GM21423 (cell line): ENCODE measurements around the gene KCTD1.
"Not testable (repeated sequence)": the region's sequence is repeated elsewhere in the genome, so short reads cannot be mapped to it uniquely, and the experiment has no call there.

Experiments used
- ATAC-seq: cut with Tn5 transposase; IDR thresholded peaks from one replicate; pipeline ENCODE4 v1.9.1; 2021; ENCODE audit warnings: mild to moderate bottlenecking, moderate library complexity; ENCODE audit not compliant: unreplicated experiment

Gene KCTD1

GRCh38 chr18:26459884-26460283, 88.5 kb downstream of the KCTD1 start:
- no peak for ATAC-seq

GRCh38 chr18:26459340-26459739, 89.0 kb downstream of the KCTD1 start:
- ATAC-seq: no peak

DNA sequence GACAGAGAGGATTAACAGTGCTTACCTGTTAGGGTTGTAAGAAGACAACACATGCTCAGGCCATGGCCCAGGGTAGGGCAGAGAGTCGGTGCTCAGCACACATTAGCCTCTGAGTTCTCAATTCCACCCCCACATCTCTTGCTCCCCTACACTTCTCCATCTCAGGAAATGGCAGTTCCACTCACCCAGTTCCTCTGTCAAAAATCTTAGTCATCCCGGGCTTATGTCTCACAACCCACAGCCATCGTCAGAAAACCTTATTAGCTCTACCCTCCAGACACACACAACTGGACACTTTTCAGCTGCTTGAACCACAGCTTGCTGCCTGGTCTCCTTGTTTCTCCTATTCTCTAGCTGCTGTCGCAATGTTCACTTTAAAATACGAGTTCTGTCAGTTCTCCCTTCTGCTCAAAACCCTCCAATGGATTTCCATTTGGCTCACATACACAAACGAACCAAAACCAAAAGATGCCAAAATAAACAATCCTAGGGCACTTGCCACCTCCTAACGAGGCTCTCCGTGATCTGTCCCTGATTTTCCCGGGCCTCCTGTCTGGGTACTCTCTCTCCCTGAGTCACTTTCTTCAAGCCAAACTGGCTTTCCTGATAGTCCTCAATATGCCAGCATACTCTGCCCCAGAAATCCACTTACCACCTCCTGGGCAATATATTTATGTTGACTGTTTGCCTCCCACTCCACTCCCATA, 89.7 kb downstream of the KCTD1 start:
- ATAC-seq: peak; percentile 44

DNA sequence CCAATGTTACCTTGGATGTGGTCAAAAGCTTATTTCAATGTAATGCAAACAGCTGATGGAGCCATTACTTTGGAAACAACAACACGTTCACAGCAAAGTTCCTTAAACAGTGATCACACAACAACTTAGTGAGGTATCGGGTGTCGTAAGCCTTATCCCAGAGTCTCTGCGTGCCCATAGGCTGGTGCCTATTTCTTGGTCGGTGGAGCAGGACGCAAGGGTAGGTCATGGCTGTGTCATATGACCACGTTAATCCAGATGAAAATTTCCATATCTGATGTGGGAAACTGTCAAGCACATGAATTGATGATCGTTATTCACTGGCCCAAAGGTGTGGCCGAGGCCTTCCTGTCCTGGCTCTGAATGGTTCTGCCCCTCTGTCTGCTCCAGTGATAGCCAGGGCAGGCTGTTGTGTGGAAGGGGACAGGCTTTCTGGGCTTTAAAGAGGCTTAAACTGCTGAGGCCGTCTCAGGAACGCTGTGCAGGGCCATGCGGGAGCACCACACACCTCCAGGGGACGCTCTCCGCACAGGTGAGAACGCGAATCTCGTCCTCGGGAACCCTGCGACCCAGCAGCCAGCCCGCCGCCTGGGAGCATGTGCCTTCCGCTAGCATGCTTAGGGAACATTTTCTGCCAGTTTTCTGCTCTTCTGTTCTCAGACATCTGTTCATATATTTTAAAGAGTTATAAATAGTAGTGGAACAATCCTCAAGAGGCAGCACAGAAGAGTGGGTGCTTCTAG, 90.6 kb downstream of the KCTD1 start:
- ATAC-seq: no peak

- ATAC-seq: no peak
Measured at GRCh38 chr18:26457195-26457594, 91.2 kb downstream of the KCTD1 start.

DNA sequence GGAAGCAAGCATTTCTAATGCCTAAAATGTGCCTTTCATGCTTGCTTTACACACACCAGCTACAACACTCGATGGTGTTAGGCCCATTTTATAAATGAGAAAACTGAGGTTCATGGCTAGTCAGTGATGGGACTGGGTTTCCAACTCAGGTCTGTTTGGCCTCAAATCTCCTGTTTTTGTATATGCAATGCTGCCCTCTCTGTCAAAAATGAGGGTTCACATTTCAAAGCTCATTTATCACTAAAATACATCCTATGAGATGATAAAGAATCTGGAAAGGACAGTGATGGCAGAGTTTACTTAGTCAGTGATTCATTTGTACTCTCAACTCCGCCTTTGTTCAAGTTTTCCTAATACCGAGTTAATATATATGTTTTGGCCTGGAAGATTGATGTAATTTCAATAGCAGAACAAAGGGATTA, 92.3 kb downstream of the KCTD1 start:
- ATAC-seq: no peak

DNA sequence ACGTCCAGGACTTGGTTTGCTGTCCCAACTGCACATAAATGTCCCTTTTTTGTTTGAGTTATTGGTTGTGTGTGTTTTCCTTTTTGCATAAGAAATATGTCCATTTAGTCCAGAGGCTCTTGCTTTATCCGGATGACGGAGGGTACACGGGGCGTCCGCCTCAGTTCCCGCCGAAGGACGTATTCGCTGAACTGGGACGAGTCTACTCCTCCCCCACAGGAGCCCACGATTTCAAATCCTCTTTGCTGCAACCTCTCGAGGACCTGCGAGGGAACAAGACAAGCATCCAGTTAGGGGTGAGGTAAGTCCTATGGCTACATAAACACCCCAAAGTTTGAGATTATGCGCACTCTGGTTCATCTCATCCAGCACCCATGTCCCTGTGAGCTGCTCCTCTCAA, 92.7 kb downstream of the KCTD1 start:
- no peak for ATAC-seq

GRCh38 chr18:26454616-26455015, 93.7 kb downstream of the KCTD1 start:
- ATAC-seq: no peak

- no peak for ATAC-seq
Measured at GRCh38 chr18:26454192-26454591, 94.2 kb downstream of the KCTD1 start.

GRCh38 chr18:26453386-26453901, 94.9 kb downstream of the KCTD1 start:
- peak; percentile 60 for ATAC-seq

DNA sequence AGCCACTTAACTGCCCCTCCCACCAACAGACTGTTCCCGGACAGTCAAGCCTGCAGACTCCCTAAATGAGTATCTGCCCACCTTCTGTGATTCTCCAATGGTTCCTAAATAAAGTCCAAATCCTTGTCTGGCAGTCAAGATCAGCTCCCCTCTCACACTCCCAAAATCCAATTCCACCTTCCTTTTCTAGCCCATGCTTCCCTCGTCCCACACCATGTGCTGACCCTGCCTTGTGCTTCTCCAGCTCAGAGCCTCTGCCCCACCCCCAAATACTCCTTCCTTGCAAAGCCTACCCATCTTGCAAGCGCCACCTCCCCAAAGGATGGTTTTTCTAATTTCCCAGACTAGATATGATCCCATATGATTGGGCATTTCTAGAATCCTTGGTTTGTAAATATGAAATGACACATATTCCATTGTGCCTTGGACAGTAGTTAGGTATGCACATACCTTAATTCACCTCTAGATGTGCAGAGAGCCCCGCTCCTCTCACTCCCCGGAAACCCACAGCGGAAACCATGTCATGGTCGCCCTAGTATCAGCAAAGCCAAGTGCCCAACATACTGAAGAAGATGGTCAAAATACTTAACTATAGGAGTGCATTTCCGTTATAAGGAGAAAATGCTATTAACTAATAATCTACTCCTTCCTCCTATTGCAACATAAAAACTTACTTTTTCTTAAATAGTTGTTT, 97.2 kb downstream of the KCTD1 start:
- no peak for ATAC-seq

GRCh38 chr18:26448714-26449159, 99.6 kb downstream of the KCTD1 start:
- no peak for ATAC-seq

DNA sequence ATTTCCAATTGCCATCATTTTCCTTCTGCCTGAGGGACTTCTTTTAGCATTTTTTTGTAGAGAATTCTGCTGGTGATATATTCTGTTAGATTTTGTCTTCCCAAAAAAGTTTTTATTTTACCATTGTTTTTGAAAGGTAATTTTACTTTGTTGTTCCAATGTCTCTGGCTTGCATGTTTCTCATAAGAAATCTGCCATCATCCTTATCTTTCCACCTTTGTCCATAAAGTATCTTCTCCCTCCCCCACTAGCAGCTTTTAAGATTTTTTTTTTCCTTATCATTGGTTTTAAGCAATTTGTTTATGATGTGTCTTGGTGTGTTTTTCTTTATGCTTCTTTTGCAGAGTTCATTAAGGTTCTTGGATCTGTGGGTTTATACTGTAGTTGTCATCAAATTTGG, 104.5 kb downstream of the KCTD1 start:
- ATAC-seq: no peak

GRCh38 chr18:26442126-26442525, 106.2 kb downstream of the KCTD1 start:
- ATAC-seq: no peak

DNA sequence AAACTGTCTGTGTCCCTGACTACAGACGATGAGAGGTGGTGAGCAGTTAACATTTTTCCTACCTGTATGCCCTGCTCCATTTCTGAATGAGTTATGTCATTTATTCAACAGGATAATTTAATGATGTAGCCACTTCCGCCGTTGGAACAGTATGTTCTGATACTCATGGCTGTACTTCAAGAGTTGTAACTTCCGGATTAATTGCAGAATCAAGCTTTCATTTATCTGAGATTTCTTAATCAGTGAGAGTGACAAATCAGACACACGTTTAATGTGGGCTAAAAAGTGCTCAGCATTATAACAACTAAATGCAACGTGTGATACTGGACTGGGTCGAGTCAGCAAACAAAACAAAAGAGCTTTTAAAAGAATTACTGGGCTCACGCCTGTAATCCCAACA, 107.7 kb downstream of the KCTD1 start:
- no peak for ATAC-seq

- ATAC-seq: no peak
Measured at GRCh38 chr18:26439537-26439936, 108.8 kb downstream of the KCTD1 start.

GRCh38 chr18:26438980-26439379, 109.4 kb downstream of the KCTD1 start:
- ATAC-seq: peak; percentile 99

DNA sequence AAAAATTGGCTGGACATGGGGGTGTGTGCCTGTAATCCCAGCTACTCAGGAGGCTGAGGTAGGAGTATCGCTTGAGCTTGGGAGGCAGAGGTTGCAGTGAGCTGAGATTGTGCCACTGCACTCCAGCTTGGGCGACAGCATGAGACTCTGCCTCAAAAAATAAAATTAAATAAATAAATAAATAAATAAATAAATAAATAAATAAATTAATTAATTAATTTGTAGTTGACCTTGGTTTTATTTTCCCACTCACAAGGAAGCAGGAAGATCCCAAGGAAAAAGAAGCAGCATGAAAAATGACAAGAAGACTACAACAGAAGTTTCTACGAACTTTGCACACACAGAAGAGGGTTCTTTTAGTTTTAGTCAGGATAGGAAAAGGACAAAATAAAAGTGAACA, 110.7 kb downstream of the KCTD1 start:
- ATAC-seq: not testable (repeated sequence)

GRCh38 chr18:26436176-26437051, 111.9 kb downstream of the KCTD1 start:
- ATAC-seq: no peak

- ATAC-seq: no peak
Measured at GRCh38 chr18:26435415-26436095, 112.8 kb downstream of the KCTD1 start.
